ENCODE data around the gene SRSF4.
"Not testable (repeated sequence)": the region's sequence is repeated elsewhere in the genome, so short reads cannot be mapped to it uniquely, and the experiment has no call there.

Gene SRSF4

GRCh38 chr1:29123887-29124365, 57.8 kb downstream of the SRSF4 start, which contains the start of gene TMEM200B:
TMEM200B (minus strand) TSS chr1:29123903; CDS start chr1:29121828, 2,075 bp downstream.
- DNase-seq: no peak

GRCh38 chr1:29123053-29123886, 58.4 kb downstream of the SRSF4 start:
- DNase-seq: no peak

GRCh38 chr1:29122682-29123052, 59.0 kb downstream of the SRSF4 start:
- no peak for DNase-seq

GRCh38 chr1:29121936-29122681, 59.6 kb downstream of the SRSF4 start:
- no peak for DNase-seq

- no peak for DNase-seq
Observed at GRCh38 chr1:29121516-29121935, 60.2 kb downstream of the SRSF4 start.

GRCh38 chr1:29120947-29121485, 60.7 kb downstream of the SRSF4 start:
- DNase-seq: peak; percentile 54 to 56

- DNase-seq: no peak
Observed at GRCh38 chr1:29120367-29120766, 61.3 kb downstream of the SRSF4 start.

GRCh38 chr1:29119121-29119929, 62.4 kb downstream of the SRSF4 start:
- no peak for DNase-seq

GRCh38 chr1:29117381-29117780, 64.3 kb downstream of the SRSF4 start:
- no peak for DNase-seq

GRCh38 chr1:29114654-29115053, 67.0 kb downstream of the SRSF4 start:
- no peak for DNase-seq

- DNase-seq: no peak
Observed at GRCh38 chr1:29113413-29114117, 68.1 kb downstream of the SRSF4 start.

- no peak for DNase-seq
Observed at GRCh38 chr1:29112705-29113412, 68.8 kb downstream of the SRSF4 start.

- not testable (repeated sequence) for DNase-seq
Observed at GRCh38 chr1:29108041-29108440, 73.7 kb downstream of the SRSF4 start.

- DNase-seq: no peak
Observed at GRCh38 chr1:29105822-29106221, 75.9 kb downstream of the SRSF4 start.

- DNase-seq: no peak
Observed at GRCh38 chr1:29100487-29100886, 81.2 kb downstream of the SRSF4 start.

GRCh38 chr1:29099286-29099685, 82.4 kb downstream of the SRSF4 start:
- no peak for DNase-seq

Data from activated CD4-positive, alpha-beta T cell treated with anti-CD3 and anti-CD28 coated beads, Interleukin-2, amount 50 U/mL, for 4 hours (primary cell).